Vagina (tissue), 2 donors: ENCODE data around the gene ADAMTS15.

Source experiments
- CTCF ChIP-seq, 3 experiments: fragments of 450-650 bp in 2 of 3; fragments of 200-600 bp in 1 of 3; sonication (generic) in 1 of 3; IDR thresholded peaks; one replicate each; pipeline ENCODE4 v1.5.1; 2017 to 2019; ENCODE audit warnings: antibody characterized with exemption in 3 of 3, mild to moderate bottlenecking in 2 of 3, moderate library complexity in 2 of 3
- POLR2A ChIP-seq, 2 donors: fragments of 450-650 bp; IDR thresholded peaks; one replicate each; pipeline ENCODE4 v1.6.1; 2017; ENCODE audit warnings: antibody characterized with exemption in 2 of 2, mild to moderate bottlenecking in 2 of 2, moderate library complexity in 2 of 2
- POLR2AphosphoS5 ChIP-seq, 2 donors: sonication (generic); formaldehyde crosslinking; IDR thresholded peaks; one replicate each; pipeline ENCODE4 v1.9.0; 2017; ENCODE audit warnings: antibody characterized with exemption in 2 of 2, mild to moderate bottlenecking in 2 of 2, low read depth in 1 of 2; ENCODE audit not compliant: insufficient read depth in 1 of 2

- TF ChIP-seq CTCF (IDR thresholded peaks at IDR 0.05): no peak
- TF ChIP-seq POLR2A (IDR thresholded peaks at IDR 0.05): no peak
- TF ChIP-seq POLR2AphosphoS5 (IDR thresholded peaks at IDR 0.05; ENCODE audit: insufficient read depth in 1 of 2, low read depth in 1 of 2): no peak
Measured at GRCh38 chr11:130433357-130433756, 15.1 kb upstream of the ADAMTS15 start.
